PC-3 (cell line): ENCODE results near the gene HOMER3.

Source experiments
- EZH2 ChIP-seq: fragments of 300-600 bp; sonication (generic); IDR thresholded peaks from one replicate; pipeline ENCODE4 v1.6.1; 2017; ENCODE audit warnings: antibody characterized with exemption, mild to moderate bottlenecking, low read length; ENCODE audit not compliant: unreplicated experiment
- EZH2phosphoT487 ChIP-seq: fragments of 300-600 bp; sonication (generic); IDR thresholded peaks from 2 replicates; pipeline ENCODE4 v1.6.1; 2018; ENCODE audit warnings: mild to moderate bottlenecking, antibody characterized with exemption, low read length, borderline replicate concordance
- TF ChIP-seq, protein P1 (sequence below): fragments of 300-600 bp; sonication (generic); conservative IDR thresholded peaks from 2 replicates; pipeline ENCODE4 v1.5.1; 2017; ENCODE audit warnings: antibody characterized with exemption, low read depth, mild to moderate bottlenecking, low read length

GRCh38 chr19:18928018-18928805 lies 12.8 kb downstream of the HOMER3 start:
- TF ChIP-seq, protein P1, sequence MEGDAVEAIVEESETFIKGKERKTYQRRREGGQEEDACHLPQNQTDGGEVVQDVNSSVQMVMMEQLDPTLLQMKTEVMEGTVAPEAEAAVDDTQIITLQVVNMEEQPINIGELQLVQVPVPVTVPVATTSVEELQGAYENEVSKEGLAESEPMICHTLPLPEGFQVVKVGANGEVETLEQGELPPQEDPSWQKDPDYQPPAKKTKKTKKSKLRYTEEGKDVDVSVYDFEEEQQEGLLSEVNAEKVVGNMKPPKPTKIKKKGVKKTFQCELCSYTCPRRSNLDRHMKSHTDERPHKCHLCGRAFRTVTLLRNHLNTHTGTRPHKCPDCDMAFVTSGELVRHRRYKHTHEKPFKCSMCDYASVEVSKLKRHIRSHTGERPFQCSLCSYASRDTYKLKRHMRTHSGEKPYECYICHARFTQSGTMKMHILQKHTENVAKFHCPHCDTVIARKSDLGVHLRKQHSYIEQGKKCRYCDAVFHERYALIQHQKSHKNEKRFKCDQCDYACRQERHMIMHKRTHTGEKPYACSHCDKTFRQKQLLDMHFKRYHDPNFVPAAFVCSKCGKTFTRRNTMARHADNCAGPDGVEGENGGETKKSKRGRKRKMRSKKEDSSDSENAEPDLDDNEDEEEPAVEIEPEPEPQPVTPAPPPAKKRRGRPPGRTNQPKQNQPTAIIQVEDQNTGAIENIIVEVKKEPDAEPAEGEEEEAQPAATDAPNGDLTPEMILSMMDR = no peak
- TF ChIP-seq EZH2 (no peak), EZH2phosphoT487 (no peak)
